H1 (cell line): Measurements from ENCODE around the gene SELENOO. TPM values are rescaled to one million over a fixed set of nuclear protein-coding genes. Genes with fewer than 3 reads are reported as not detected.

ENCODE experiments used
- CREB1 ChIP-seq: IDR thresholded peaks from 2 replicates; pipeline ENCODE4 v1.6.1; 2012; ENCODE audit warnings: inconsistent platforms
- JUND ChIP-seq: IDR thresholded peaks from 2 replicates; pipeline ENCODE4 v1.6.1; 2011; ENCODE audit warnings: mild to moderate bottlenecking, improper control_type of control experiment, low read length
- RFX5 ChIP-seq: IDR thresholded peaks from 2 replicates; pipeline ENCODE4 v1.6.1; 2011; ENCODE audit warnings: low read depth, low read length, improper control_type of control experiment, borderline replicate concordance
- polyA plus RNA-seq, 7 experiments: library from polyadenylated mRNA; depleted of rRNA in 3 of 7; stranded (reverse) in 5 of 7; unstranded in 2 of 7; fragments of >200 nt in 5 of 7; fragments of 200-250 nt in 2 of 7; gene quantifications; 1 replicate in 5 of 7; 2 replicates in 1 of 7; 4 replicates in 1 of 7; pipeline versions ENCODE4 v1.2.1 to v1.2.3, GENCODE V29; 2011 to 2013; ENCODE audit warnings: missing spikeins in 2 of 7, mixed read lengths in 2 of 7
- total RNA-seq: library from RNA; stranded (reverse); fragmentation: NEBNext Ultra II Directional; extraction: Animal tissue kit (Norgen Biotek cat#: 25700); gene quantifications from 2 replicates; pipeline ENCODE4 v1.2.1, GENCODE V29; 2021

SELENOO gene
- total and polyA plus RNA-seq, 2 of the 8 experiments (the other 6 are each of a cell fraction or from before 2014, with no cell fraction given) = 18.6 to 25.1 TPM

DNA sequence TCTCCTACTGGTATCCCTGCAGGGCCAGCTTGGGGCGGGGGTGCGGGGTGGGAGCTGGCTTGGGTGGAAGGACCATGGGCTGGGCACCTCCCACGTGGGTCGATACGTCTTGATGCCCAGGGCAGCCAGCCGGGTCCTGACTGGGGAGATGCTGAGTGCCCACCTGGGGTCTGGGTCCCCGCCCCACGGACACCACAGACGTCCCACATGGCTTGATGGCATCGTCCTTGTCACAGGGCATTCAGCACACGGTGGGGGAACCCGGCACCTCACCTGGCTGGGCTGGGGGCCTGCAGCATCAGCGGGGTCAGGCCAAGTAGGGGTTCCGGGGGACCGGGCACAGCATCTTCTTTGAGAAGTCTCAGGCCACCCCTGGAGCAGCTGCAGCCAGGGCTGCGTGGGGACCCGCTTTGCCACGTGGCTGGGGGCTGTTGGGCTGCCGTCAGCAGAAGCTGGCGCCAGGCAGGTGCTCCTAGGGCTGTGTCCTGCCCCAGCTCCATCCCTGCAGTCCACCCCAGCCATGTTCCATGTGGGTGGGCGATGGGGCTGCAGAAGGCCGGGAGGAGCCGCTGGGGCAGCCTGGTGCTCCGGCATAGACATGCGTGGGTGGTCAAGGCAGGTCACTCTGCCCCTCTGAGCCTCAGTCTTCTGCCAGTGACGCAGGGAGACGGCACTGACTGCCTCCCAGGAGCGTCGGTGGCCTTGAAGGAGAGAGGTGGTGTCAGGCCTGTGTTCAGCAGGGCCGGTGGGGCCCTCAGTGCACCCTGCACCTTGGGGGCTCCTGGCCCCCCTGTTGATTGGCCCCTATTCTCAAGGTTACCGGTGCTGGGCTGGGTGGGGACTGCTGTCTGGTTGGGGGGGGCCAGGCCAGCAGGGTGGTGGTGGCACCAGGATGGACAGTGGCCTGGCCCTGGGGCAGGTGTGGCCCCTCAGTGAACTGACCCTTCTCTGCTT, 8.4 kb downstream of the SELENOO start (continued):
- TF ChIP-seq RFX5 = no peak
- TF ChIP-seq JUND = no peak
- no peak for TF ChIP-seq CREB1
- TF ChIP-seq, all 59 proteins: peak for 0
